ENCODE results near the gene PEX5L. TPM values are rescaled to one million over a fixed set of nuclear protein-coding genes. Genes with fewer than 3 reads are reported as not detected.

PEX5L gene
- total RNA-seq, result not detected in 2 replicates

GRCh38 chr3:180036671-180037455 is at the start of gene PEX5L:
TSS of gene PEX5L (minus strand) at chr3:180036937. CDS start at chr3:180036599, 338 bp downstream.

All from placental epithelial cell (primary cell).